ENCODE data around the gene SLC26A6.

DNA sequence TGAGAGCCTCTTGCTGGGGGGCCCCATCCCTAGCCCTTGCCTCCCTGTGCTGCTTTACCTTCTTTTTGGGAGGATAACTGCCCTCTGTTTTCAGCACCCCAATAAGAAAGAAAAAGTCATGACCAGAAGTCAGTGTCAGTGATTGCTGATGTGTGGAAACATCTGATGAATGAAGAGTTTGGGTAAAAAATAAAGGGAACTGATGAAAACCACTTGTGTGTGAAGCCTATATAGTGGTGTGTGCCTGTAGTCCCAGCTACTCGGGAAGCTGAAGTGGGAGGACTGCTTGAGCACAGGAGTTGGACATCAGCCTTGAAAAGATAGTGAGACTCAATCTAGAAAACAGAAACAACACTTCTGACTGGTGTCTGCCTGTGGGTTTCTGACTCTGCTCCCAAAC, 37.3 kb upstream of the SLC26A6 start:
- TF ChIP-seq, protein P1, sequence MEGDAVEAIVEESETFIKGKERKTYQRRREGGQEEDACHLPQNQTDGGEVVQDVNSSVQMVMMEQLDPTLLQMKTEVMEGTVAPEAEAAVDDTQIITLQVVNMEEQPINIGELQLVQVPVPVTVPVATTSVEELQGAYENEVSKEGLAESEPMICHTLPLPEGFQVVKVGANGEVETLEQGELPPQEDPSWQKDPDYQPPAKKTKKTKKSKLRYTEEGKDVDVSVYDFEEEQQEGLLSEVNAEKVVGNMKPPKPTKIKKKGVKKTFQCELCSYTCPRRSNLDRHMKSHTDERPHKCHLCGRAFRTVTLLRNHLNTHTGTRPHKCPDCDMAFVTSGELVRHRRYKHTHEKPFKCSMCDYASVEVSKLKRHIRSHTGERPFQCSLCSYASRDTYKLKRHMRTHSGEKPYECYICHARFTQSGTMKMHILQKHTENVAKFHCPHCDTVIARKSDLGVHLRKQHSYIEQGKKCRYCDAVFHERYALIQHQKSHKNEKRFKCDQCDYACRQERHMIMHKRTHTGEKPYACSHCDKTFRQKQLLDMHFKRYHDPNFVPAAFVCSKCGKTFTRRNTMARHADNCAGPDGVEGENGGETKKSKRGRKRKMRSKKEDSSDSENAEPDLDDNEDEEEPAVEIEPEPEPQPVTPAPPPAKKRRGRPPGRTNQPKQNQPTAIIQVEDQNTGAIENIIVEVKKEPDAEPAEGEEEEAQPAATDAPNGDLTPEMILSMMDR (IDR thresholded peaks at IDR 0.05 in 2 of 3, conservative IDR thresholded peaks at IDR 0.05 in 1 of 3; ENCODE audit: control insufficient read depth in 2 of 3, extremely low read depth in 1 of 3, insufficient read depth in 1 of 3, low read depth in 3 of 3, low read length in 3 of 3), result no peak
- TF ChIP-seq SIN3A (IDR thresholded peaks at IDR 0.05; ENCODE audit: low read depth, low read length) (no peak), YY1 (IDR thresholded peaks at IDR 0.05; ENCODE audit: low read depth, low read length) (no peak), BCL11A (IDR thresholded peaks at IDR 0.05; ENCODE audit: low read depth, low read length) (no peak), SREBF2 (IDR thresholded peaks at IDR 0.05; ENCODE audit: low read length) (no peak), POLR2AphosphoS5 (IDR thresholded peaks at IDR 0.05; ENCODE audit: low read length) (no peak), ATF7 (IDR thresholded peaks at IDR 0.05; ENCODE audit: low read depth) (no peak), POLR2A (IDR thresholded peaks at IDR 0.05; ENCODE audit: low read depth, low read length) (no peak)
